ENCODE results near the gene LAMP5.

- TF ChIP-seq CTCF (IDR thresholded peaks at IDR 0.05) (no peak), POLR2A (IDR thresholded peaks at IDR 0.05) (no peak)
Observed at GRCh38 chr20:9488063-9488462, 26.3 kb upstream of the LAMP5 start.

Measured in thyroid gland (tissue), 4 donors.